ENCODE data around the gene RARS2. TPM values are rescaled to one million over a fixed set of nuclear protein-coding genes. Genes with fewer than 3 reads are reported as not detected.
A peak's percentile ranks its signal among the peaks of the same experiment; 100 is the strongest.

Gene RARS2
- total RNA-seq, 1 donor from 2014 or later: 23.5 TPM

GRCh38 chr6:87606199-87606598, 16.4 kb upstream of the RARS2 start:
- H3K4me3 Mint-ChIP-seq (ENCODE audit: low read depth): no peak overlapping the region
- no peaks in the 10 kb centered on the region for H3K9me3 Mint-ChIP-seq
- no peaks in the 10 kb centered on the region for H3K27me3 Mint-ChIP-seq (ENCODE audit: low read depth)
- H3K4me1 Mint-ChIP-seq (ENCODE audit: low read depth): no peaks in the 10 kb centered on the region
- peaks cover 17% of the 10 kb centered on the region for H3K36me3 Mint-ChIP-seq (ENCODE audit: low read depth)
- no peak for DNase-seq (ENCODE audit: low spot score)
- intact Hi-C loops (cut with micrococcal nuclease): no loop called here
- no peak overlapping the region for H3K27ac Mint-ChIP-seq

GRCh38 chr6:87600576-87600975, 10.8 kb upstream of the RARS2 start:
- intact Hi-C loops (cut with micrococcal nuclease): no loop called here
- Mint-ChIP-seq H3K36me3 (ENCODE audit: low read depth) (peaks cover 8% of the 10 kb centered on the region), H3K4me1 (ENCODE audit: low read depth) (peaks cover under 1% of the 10 kb centered on the region), H3K27me3 (ENCODE audit: low read depth) (no peaks in the 10 kb centered on the region), H3K9me3 (no peaks in the 10 kb centered on the region), H3K4me3 (ENCODE audit: low read depth) (no peak overlapping the region), H3K27ac (no peak overlapping the region)
- no peak for DNase-seq (ENCODE audit: low spot score)

- Mint-ChIP-seq H3K27ac (no peak overlapping the region), H3K36me3 (ENCODE audit: low read depth) (peaks cover 52% of the 10 kb centered on the region), H3K9me3 (no peaks in the 10 kb centered on the region), H3K27me3 (ENCODE audit: low read depth) (no peaks in the 10 kb centered on the region), H3K4me3 (ENCODE audit: low read depth) (peak overlapping the region; percentile 95), H3K4me1 (ENCODE audit: low read depth) (peaks cover 37% of the 10 kb centered on the region)
- DNase-seq (ENCODE audit: low spot score): no peak
- intact Hi-C loops (cut with micrococcal nuclease): loop anchor here (1.0 to 5.0 kb wide), 4 partner anchors 61 to 436 kb away; partner anchors contain the start of genes AKIRIN2, SLC35A1 and ZNF292
Measured at GRCh38 chr6:87590990-87591389, 1.2 kb upstream of the RARS2 start.

GRCh38 chr6:87590417-87590880, 662 bp upstream of the RARS2 start:
- H3K36me3 Mint-ChIP-seq (ENCODE audit: low read depth): peaks cover 53% of the 10 kb centered on the region
- H3K27me3 Mint-ChIP-seq (ENCODE audit: low read depth): no peaks in the 10 kb centered on the region
- H3K27ac Mint-ChIP-seq: peak overlapping the region; percentile 89
- H3K4me1 Mint-ChIP-seq (ENCODE audit: low read depth): peaks cover 38% of the 10 kb centered on the region
- no peak for DNase-seq (ENCODE audit: low spot score)
- H3K4me3 Mint-ChIP-seq (ENCODE audit: low read depth): peak overlapping the region; percentile 95
- intact Hi-C loops (cut with micrococcal nuclease): loop anchor here (1.0 to 5.0 kb wide), 4 partner anchors 62 to 435 kb away; partner anchors contain the start of genes AKIRIN2, SLC35A1 and ZNF292
- H3K9me3 Mint-ChIP-seq: no peaks in the 10 kb centered on the region

- DNase-seq (ENCODE audit: low spot score): no peak
- intact Hi-C loops (cut with micrococcal nuclease): loop anchor here (2.0 kb wide), 1 partner anchor 266 kb away; the partner anchor contains the start of gene SMIM8
- Mint-ChIP-seq H3K27ac (peak overlapping the region; percentile 85), H3K4me3 (ENCODE audit: low read depth) (peak overlapping the region; percentile 95), H3K27me3 (ENCODE audit: low read depth) (no peaks in the 10 kb centered on the region), H3K9me3 (no peaks in the 10 kb centered on the region), H3K36me3 (ENCODE audit: low read depth) (peaks cover 55% of the 10 kb centered on the region), H3K4me1 (ENCODE audit: low read depth) (peaks cover 41% of the 10 kb centered on the region)
Measured at GRCh38 chr6:87588756-87589407, 905 bp downstream of the RARS2 start.

- intact Hi-C loops (cut with micrococcal nuclease): no loop called here
- H3K27ac Mint-ChIP-seq: no peak overlapping the region
- H3K27me3 Mint-ChIP-seq (ENCODE audit: low read depth): no peaks in the 10 kb centered on the region
Measured at GRCh38 chr6:87586371-87587077, 3.3 kb downstream of the RARS2 start.

GRCh38 chr6:87583822-87584221, 6.0 kb downstream of the RARS2 start:
- Mint-ChIP-seq H3K4me1 (ENCODE audit: low read depth) (peaks cover 29% of the 10 kb centered on the region), H3K4me3 (ENCODE audit: low read depth) (no peak overlapping the region), H3K27me3 (ENCODE audit: low read depth) (no peaks in the 10 kb centered on the region), H3K27ac (no peak overlapping the region), H3K9me3 (no peaks in the 10 kb centered on the region), H3K36me3 (ENCODE audit: low read depth) (peaks cover 65% of the 10 kb centered on the region)
- intact Hi-C loops (cut with micrococcal nuclease): no loop called here
- no peak for DNase-seq (ENCODE audit: low spot score)

More at GRCh38 chr6:87586371-87587077, 3.3 kb downstream of the RARS2 start:
- no peaks in the 10 kb centered on the region for H3K9me3 Mint-ChIP-seq
- no peak for DNase-seq (ENCODE audit: low spot score)
- H3K36me3 Mint-ChIP-seq (ENCODE audit: low read depth): peaks cover 61% of the 10 kb centered on the region
- H3K4me3 Mint-ChIP-seq (ENCODE audit: low read depth): no peak overlapping the region
- peaks cover 44% of the 10 kb centered on the region for H3K4me1 Mint-ChIP-seq (ENCODE audit: low read depth)

GRCh38 chr6:87575423-87575822, 14.4 kb downstream of the RARS2 start:
- Mint-ChIP-seq H3K9me3 (peaks cover 4% of the 10 kb centered on the region), H3K4me1 (ENCODE audit: low read depth) (peaks cover 39% of the 10 kb centered on the region), H3K27me3 (ENCODE audit: low read depth) (no peaks in the 10 kb centered on the region), H3K4me3 (ENCODE audit: low read depth) (no peak overlapping the region), H3K36me3 (ENCODE audit: low read depth) (peaks cover 52% of the 10 kb centered on the region), H3K27ac (no peak overlapping the region)
- intact Hi-C loops (cut with micrococcal nuclease): no loop called here
- DNase-seq (ENCODE audit: low spot score): no peak

GRCh38 chr6:87574237-87574804, 15.5 kb downstream of the RARS2 start:
- no peak for DNase-seq (ENCODE audit: low spot score)
- intact Hi-C loops (cut with micrococcal nuclease): no loop called here
- H3K4me1 Mint-ChIP-seq (ENCODE audit: low read depth): peaks cover 39% of the 10 kb centered on the region
- H3K27me3 Mint-ChIP-seq (ENCODE audit: low read depth): no peaks in the 10 kb centered on the region
- H3K4me3 Mint-ChIP-seq (ENCODE audit: low read depth): peak overlapping the region; percentile 11
- peaks cover 48% of the 10 kb centered on the region for H3K36me3 Mint-ChIP-seq (ENCODE audit: low read depth)
- H3K9me3 Mint-ChIP-seq: peaks cover 4% of the 10 kb centered on the region
- H3K27ac Mint-ChIP-seq: peak overlapping the region; percentile 46

- Mint-ChIP-seq H3K4me1 (ENCODE audit: low read depth) (peaks cover 40% of the 10 kb centered on the region), H3K4me3 (ENCODE audit: low read depth) (peak overlapping the region; percentile 31), H3K27me3 (ENCODE audit: low read depth) (no peaks in the 10 kb centered on the region), H3K36me3 (ENCODE audit: low read depth) (peaks cover 45% of the 10 kb centered on the region), H3K27ac (peak overlapping the region; percentile 66), H3K9me3 (peaks cover 4% of the 10 kb centered on the region)
- intact Hi-C loops (cut with micrococcal nuclease): no loop called here
- no peak for DNase-seq (ENCODE audit: low spot score)
Measured at GRCh38 chr6:87573307-87574024, 16.3 kb downstream of the RARS2 start.

- intact Hi-C loops (cut with micrococcal nuclease): no loop called here
- peaks cover 4% of the 10 kb centered on the region for H3K9me3 Mint-ChIP-seq
- peaks cover 40% of the 10 kb centered on the region for H3K4me1 Mint-ChIP-seq (ENCODE audit: low read depth)
Measured at GRCh38 chr6:87572883-87573282, 16.9 kb downstream of the RARS2 start.

GRCh38 chr6:87572021-87572420, 17.8 kb downstream of the RARS2 start:
- peaks cover 39% of the 10 kb centered on the region for H3K4me1 Mint-ChIP-seq (ENCODE audit: low read depth)
- H3K36me3 Mint-ChIP-seq (ENCODE audit: low read depth): peaks cover 38% of the 10 kb centered on the region
- DNase-seq (ENCODE audit: low spot score): no peak
- H3K9me3 Mint-ChIP-seq: peaks cover 4% of the 10 kb centered on the region
- no peak overlapping the region for H3K27ac Mint-ChIP-seq
- H3K27me3 Mint-ChIP-seq (ENCODE audit: low read depth): no peaks in the 10 kb centered on the region
- intact Hi-C loops (cut with micrococcal nuclease): no loop called here
- no peak overlapping the region for H3K4me3 Mint-ChIP-seq (ENCODE audit: low read depth)

More at GRCh38 chr6:87572883-87573282, 16.9 kb downstream of the RARS2 start:
- Mint-ChIP-seq H3K27ac (peak overlapping the region; percentile 66), H3K36me3 (ENCODE audit: low read depth) (peaks cover 45% of the 10 kb centered on the region), H3K4me3 (ENCODE audit: low read depth) (peak overlapping the region; percentile 31), H3K27me3 (ENCODE audit: low read depth) (no peaks in the 10 kb centered on the region)
- DNase-seq (ENCODE audit: low spot score): no peak
